Sigmoid colon (tissue), 7 donors: Measurements from ENCODE around the gene GUCA2A. TPM values are rescaled to one million over a fixed set of nuclear protein-coding genes. Genes with fewer than 3 reads are reported as not detected.

Experiments used
- DNase-seq: peaks from one replicate; pipeline ENCODE4 v3.0.0-alpha.2; 2019
- H3K27ac ChIP-seq, 4 donors: fragments of 200-600 bp; sonication (generic); one replicate each; pipeline ENCODE4 v1.5.1; 2016 to 2019; ENCODE audit warnings: mild to moderate bottlenecking in 1 of 4
- H3K27me3 ChIP-seq, 3 donors: fragments of 200-600 bp; sonication (generic); one replicate each; pipeline ENCODE4 v1.5.1; 2019; ENCODE audit warnings: mild to moderate bottlenecking in 1 of 3
- H3K36me3 ChIP-seq, 4 donors: fragments of 200-600 bp; sonication (generic); one replicate each; pipeline ENCODE4 v1.5.1; 2016 to 2019
- H3K4me1 ChIP-seq, 4 donors: fragments of 200-600 bp; sonication (generic); one replicate each; pipeline ENCODE4 v1.5.1; 2017 to 2019
- H3K4me3 ChIP-seq, 4 donors: fragments of 200-600 bp; sonication (generic); one replicate each; pipeline ENCODE4 v1.5.1; 2017 to 2019; ENCODE audit warnings: mild to moderate bottlenecking in 2 of 4, moderate library complexity in 1 of 4
- H3K9me3 ChIP-seq, 4 donors: fragments of 200-600 bp in 3 of 4; sonication (generic) in 3 of 4; one replicate each; pipeline versions ENCODE4 v1.5.1 to v1.6.1; 2013 to 2019
- CTCF ChIP-seq, 4 experiments: fragments of 450-650 bp in 3 of 4; fragments of 200-600 bp in 1 of 4; IDR thresholded peaks; one replicate each; pipeline ENCODE4 v1.5.1; 2016 to 2019; ENCODE audit warnings: antibody characterized with exemption in 4 of 4, mild to moderate bottlenecking in 3 of 4, moderate library complexity in 2 of 4
- EP300 ChIP-seq, 4 donors: sonication (generic); formaldehyde crosslinking; IDR thresholded peaks; one replicate each; pipeline ENCODE4 v1.6.1; 2017; ENCODE audit warnings: antibody characterized with exemption in 4 of 4
- POLR2A ChIP-seq, 2 donors: fragments of 450-650 bp; IDR thresholded peaks; one replicate each; pipeline ENCODE4 v1.6.1; 2016; ENCODE audit warnings: antibody characterized with exemption in 2 of 2, mild to moderate bottlenecking in 2 of 2, moderate library complexity in 2 of 2
- POLR2AphosphoS5 ChIP-seq, 4 donors: sonication (generic); formaldehyde crosslinking; IDR thresholded peaks; one replicate each; pipeline ENCODE4 v1.6.1; 2017; ENCODE audit warnings: antibody characterized with exemption in 4 of 4
- WGBS, 2 donors: extraction: QIAGEN DNeasy Blood & Tissue Kit; methylation state at CpG; one replicate each; pipeline ENCODE4 v1.1.7; 2013; 5-methylcytosine and 5-hydroxymethylcytosine counted together
- intact Hi-C: fragments of 100-400 bp; cut with DNase I; formaldehyde crosslinking; loops from one replicate; pipeline ENCODE4 v1.15.1; 2023
- polyA plus RNA-seq, 3 donors: library from polyadenylated mRNA; stranded (reverse); fragments of 200-250 nt; gene quantifications; one replicate each; pipeline ENCODE4 v1.2.3, GENCODE V29; 2013
- total RNA-seq, 4 donors: library from RNA; depleted of rRNA; stranded (reverse); fragments of >200 nt; gene quantifications; one replicate each; pipeline ENCODE4 v1.1.0, GENCODE V29; 2016
- donor health status: healthy with polysubstance abuse.
- donor health status: Bipolar disorder and iron deficiency.
- donor health status: healthy.

GUCA2A gene
- total and polyA plus RNA-seq, 7 donors = 2.2 to 950 (median 523) TPM; not detected in 3

DNA sequence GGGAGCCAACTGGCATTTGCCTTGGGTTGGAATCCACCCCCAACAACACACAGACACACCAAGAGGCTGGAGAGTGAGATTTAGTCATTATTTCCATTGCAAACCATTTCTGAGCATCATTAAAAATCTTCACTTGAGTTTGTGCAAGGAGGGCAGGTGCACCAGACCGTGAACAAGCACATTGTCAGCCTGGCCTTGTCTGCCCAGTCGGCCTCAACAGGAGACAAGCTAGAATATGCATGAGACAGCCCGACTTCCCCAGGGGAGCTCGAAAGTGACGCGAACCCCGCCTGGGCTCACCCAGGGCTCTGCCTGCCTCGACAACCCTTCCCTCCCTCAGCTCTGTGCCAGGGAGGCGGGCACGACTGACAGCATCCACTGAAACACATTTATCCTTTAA is 26.8 kb downstream of the GUCA2A start:
- intact Hi-C loops = no loop called here

GRCh38 chr1:42136466-42136865 is 28.1 kb downstream of the GUCA2A start:
- H3K4me1 ChIP-seq = no peaks in the 10 kb centered on the region
- H3K27ac ChIP-seq = no peak overlapping the region
- H3K27me3 ChIP-seq = no peaks in the 10 kb centered on the region
- H3K4me3 ChIP-seq = no peak overlapping the region
- no peak for DNase-seq
- H3K9me3 ChIP-seq = no peaks in the 10 kb centered on the region
- H3K36me3 ChIP-seq = no peaks in the 10 kb centered on the region
- no peak for TF ChIP-seq POLR2AphosphoS5 (IDR thresholded peaks at IDR 0.05)
- no peak for TF ChIP-seq POLR2A (IDR thresholded peaks at IDR 0.05)
- intact Hi-C loops = no loop called here

More for the DNA sequence above, 26.8 kb downstream of the GUCA2A start:
- 75 to 84% methylated on average over 10 of the region's 10 CpGs for WGBS, 2 donors
- DNase-seq = no peak
- TF ChIP-seq CTCF (IDR thresholded peaks at IDR 0.05) = no peak
- no peak for TF ChIP-seq EP300 (IDR thresholded peaks at IDR 0.05)
- TF ChIP-seq POLR2A (IDR thresholded peaks at IDR 0.05) = no peak
- TF ChIP-seq POLR2AphosphoS5 (IDR thresholded peaks at IDR 0.05) = no peak
- H3K27me3 ChIP-seq = peaks cover 0 to 9% (median 5%) of the 10 kb centered on the region in 3 donors
- H3K4me3 ChIP-seq = no peak overlapping the region
- H3K4me1 ChIP-seq = no peaks in the 10 kb centered on the region
- H3K27ac ChIP-seq = no peak overlapping the region
- H3K9me3 ChIP-seq = no peaks in the 10 kb centered on the region
- no peaks in the 10 kb centered on the region for H3K36me3 ChIP-seq

DNA sequence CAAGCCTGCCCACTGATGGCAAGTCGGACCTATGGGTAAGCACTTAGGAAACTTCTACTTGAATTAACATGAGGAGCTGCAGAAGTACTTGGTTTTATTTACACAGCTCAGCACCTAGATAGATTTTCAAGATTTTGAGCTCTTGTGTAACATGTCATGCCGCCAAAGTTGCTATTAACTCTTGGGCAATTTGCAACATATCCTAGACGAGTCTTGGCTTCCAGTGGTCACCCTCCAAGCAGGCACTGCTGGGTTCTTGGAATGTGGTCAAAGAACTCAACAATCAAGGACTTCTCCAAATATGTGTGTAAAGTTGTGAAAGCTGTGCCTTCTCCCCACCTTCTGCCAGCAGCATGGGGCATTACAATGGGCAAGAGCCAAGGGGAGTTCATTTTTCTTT is 29.1 kb downstream of the GUCA2A start:
- intact Hi-C loops = no loop called here
- Histone ChIP-seq H3K27me3 (no peaks in the 10 kb centered on the region), H3K27ac (no peak overlapping the region), H3K9me3 (no peaks in the 10 kb centered on the region), H3K4me1 (no peaks in the 10 kb centered on the region), H3K36me3 (no peaks in the 10 kb centered on the region), H3K4me3 (no peak overlapping the region)
- no peak for DNase-seq
- no peak for TF ChIP-seq POLR2AphosphoS5 (IDR thresholded peaks at IDR 0.05)
- no peak for TF ChIP-seq EP300 (IDR thresholded peaks at IDR 0.05)
- no peak for TF ChIP-seq POLR2A (IDR thresholded peaks at IDR 0.05)
- no peak for TF ChIP-seq CTCF (IDR thresholded peaks at IDR 0.05)
- WGBS, 2 donors = 86 to 90% methylated on average over 3 of the region's 3 CpGs

GRCh38 chr1:42133809-42134526 is 30.6 kb downstream of the GUCA2A start:
- TF ChIP-seq CTCF (IDR thresholded peaks at IDR 0.05) (no peak), EP300 (IDR thresholded peaks at IDR 0.05) (no peak), POLR2A (IDR thresholded peaks at IDR 0.05) (no peak), POLR2AphosphoS5 (IDR thresholded peaks at IDR 0.05) (no peak)
- Histone ChIP-seq H3K27me3 (no peaks in the 10 kb centered on the region), H3K36me3 (no peaks in the 10 kb centered on the region), H3K9me3 (no peaks in the 10 kb centered on the region), H3K27ac (no peak overlapping the region), H3K4me1 (no peaks in the 10 kb centered on the region), H3K4me3 (no peak overlapping the region)
- 80 to 82% methylated on average over 10 of the region's 10 CpGs for WGBS, 2 donors
- DNase-seq = no peak
- intact Hi-C loops = no loop called here

DNA sequence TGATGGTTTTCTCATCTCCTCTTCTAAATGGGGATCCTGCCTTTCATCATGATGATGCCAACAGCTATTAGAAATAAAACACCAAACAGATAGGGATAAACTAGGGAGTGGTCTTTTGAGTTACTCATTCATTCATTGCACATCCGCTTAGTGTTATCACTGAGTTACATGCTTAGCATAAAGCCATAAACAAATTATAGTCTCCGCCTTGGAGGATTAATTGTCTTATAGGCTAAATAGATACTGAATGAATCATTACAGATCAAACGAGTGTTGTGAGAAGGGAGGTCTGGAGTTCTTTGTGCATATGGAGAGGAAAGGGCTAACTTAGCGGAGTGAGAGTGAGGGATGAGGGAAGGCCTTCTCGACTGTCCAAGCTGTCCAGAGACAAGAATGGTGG is 31.2 kb downstream of the GUCA2A start:
- DNase-seq = no peak
- no peak for TF ChIP-seq POLR2AphosphoS5 (IDR thresholded peaks at IDR 0.05)
- TF ChIP-seq EP300 (IDR thresholded peaks at IDR 0.05) = no peak
- no peak for TF ChIP-seq CTCF (IDR thresholded peaks at IDR 0.05)
- no peak for TF ChIP-seq POLR2A (IDR thresholded peaks at IDR 0.05)
- no peaks in the 10 kb centered on the region for H3K27me3 ChIP-seq
- intact Hi-C loops = no loop called here
- H3K36me3 ChIP-seq = no peaks in the 10 kb centered on the region
- WGBS, 2 donors = 72 to 86% methylated on average over 5 of the region's 5 CpGs
- H3K4me3 ChIP-seq = no peak overlapping the region
- no peaks in the 10 kb centered on the region for H3K4me1 ChIP-seq
- H3K27ac ChIP-seq = no peak overlapping the region
- no peaks in the 10 kb centered on the region for H3K9me3 ChIP-seq
